Islet of Langerhans (tissue), 1 donor: ENCODE results near the gene FEN1.

Source experiments
- FAIRE-seq: peaks from one replicate; lab custom pipeline; 2011; peaks lifted over from hg19 to GRCh38; lab: Jason Lieb, UNC

The FEN1 gene

DNA sequence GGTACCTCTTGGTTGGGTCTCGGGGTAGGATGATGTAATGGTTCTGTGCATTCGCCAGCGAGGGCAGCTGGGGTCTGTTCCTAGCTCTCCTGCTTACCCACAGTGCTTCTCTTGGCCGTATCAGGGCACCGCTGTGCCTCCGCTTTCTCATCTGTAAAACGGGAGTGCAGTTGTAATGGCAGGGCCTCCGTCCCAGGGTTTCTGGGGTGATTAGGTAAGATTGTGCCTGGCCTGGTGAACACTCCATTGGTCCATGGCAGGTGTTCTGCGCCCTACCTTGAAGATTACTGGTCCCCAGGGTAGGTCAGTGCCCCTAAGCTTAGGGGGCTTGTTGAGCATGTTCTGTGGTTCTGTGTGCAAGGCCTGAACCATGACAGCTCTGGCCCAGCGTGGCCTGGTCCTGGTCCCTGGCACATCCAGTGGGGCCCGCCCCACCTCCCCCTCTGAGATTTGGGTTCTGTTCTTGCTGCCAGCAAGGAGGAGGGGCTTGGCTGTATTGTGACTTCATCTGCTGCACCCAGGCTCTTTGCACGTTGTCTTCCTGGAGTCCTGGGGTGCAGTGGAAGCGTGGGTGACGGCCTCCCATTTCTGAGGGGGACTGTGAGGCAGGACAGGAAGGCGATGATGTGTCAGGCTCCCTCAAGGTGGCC, 35.4 kb upstream of the FEN1 start:
- FAIRE-seq = no peak

DNA sequence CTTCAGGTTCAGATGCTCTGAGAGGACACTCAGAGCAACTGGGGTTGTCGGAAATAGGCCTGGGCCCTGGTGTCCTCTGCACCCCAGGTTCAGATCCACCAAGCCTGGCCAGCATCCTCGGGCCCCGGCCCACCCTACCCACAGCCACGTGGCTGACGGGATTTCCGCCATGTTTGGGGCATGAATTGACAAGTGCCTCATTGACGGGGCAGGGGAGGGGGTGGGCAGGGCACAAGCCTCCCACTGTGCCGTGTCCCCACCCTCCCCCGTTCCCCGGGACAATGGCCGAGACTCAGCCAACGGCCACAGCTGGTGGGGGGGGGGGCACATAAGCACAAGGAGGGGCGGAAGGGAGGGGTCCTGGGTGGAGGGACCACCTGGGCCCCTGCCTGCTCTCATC, 31.8 kb upstream of the FEN1 start:
- FAIRE-seq = no peak

DNA sequence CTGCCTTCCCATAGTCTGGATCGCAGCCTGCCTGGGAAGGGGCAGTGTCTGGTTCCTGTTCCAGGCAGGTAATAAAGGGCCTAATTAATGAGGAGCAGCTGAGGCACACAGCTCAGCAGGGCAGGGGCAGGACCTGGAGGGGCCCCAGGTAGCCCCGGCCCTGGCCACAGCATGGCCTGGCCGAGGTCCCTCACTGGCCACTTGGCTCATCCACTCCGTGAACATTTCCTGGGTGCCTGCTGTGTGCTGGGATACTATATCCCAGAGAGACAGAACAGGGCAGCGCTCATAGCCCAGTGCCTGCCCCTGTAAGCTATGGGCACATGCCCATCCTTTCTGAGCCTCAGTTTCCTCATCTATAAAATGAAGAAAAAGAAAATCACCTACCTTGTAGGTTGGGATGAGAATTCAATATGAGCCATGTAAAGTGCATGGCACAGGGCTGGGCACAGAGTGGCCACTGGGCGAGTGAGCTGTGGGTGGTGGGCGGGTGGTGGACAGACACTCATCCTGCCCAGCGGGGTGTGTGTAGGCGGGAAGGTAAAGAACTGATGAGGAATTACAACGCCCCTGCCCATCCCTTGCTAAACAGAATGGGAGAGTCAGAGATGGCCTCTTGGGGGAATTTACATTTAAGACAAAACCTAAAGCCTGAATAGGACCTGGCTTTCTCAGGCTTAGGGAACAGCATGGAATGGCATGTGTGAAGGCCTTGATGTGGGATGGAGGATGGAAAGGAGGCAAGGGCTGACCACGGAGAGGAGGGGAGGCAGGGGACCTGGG, 31.1 kb upstream of the FEN1 start:
- no peak for FAIRE-seq

DNA sequence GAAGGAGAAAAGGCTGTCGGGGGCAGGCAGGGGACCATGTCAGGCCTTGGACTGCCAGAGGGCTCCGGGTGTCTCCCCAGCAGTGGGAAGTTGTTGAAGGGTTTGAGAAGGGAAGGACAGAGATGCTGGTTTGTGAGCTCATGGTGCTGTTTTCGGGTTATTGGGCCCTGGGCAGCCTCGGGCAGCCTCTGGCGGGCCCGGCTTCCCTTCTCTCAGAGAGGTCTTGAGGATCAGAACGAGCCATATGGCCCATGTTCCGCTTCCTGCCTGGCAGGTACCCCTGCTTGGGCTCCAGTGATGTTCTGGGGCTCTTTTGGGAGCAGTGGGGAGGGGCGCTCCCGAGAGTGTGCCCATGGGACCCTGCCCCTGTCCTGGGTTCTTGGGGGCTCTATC, 30.5 kb upstream of the FEN1 start:
- no peak for FAIRE-seq

DNA sequence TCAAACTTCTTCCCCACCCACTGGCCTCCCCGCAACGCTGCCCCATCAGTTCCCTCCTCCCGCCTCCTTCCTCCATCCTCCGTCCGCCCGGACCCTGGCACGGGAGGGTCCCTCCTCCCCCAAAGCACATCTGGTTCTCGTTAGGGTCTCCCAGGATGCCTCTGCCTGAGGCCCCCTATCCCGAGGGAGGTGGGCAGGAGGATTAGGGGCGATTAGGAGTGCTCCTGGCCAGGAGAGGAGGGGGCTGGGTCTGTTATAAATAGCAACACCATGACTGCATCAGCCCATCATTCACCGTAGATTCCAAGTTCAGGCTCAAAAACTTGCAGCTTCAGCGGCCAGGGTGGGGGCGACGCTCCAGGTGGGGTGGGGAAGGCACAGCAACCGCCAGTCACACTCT, 29.9 kb upstream of the FEN1 start:
- no peak for FAIRE-seq

DNA sequence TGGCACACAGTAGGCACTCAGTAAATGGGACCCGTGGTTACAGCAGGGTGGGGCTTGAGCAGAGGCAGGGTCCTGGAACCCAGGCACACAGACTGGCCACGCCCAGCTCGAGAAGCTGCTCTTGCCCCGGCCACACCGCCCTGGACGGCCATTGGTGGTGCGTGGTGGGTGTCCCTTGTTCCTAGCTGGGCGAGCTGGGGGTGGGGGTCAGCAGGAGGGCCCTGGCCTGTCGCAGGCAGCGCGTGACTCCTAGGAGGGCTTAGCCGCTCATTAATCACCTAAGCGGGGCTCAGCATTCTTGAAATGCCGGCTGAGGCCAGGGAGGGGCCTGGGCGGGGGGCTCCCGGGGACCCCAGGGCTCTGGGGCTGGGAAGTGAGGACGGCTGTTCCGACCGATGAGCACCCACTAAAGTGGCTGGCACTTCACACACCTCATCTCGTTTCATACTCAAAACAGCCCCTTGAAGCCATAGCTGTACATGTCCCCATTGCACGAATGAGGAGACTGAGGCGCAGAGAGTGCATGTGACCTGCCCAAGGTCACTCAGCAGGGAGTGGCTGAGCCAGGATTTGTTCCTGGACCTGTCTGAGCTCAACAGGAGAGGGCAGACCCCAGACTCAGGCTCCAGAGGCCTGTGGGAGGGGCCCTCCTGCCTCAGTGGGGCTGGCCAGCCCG, 28.6 kb upstream of the FEN1 start:
- no peak for FAIRE-seq

DNA sequence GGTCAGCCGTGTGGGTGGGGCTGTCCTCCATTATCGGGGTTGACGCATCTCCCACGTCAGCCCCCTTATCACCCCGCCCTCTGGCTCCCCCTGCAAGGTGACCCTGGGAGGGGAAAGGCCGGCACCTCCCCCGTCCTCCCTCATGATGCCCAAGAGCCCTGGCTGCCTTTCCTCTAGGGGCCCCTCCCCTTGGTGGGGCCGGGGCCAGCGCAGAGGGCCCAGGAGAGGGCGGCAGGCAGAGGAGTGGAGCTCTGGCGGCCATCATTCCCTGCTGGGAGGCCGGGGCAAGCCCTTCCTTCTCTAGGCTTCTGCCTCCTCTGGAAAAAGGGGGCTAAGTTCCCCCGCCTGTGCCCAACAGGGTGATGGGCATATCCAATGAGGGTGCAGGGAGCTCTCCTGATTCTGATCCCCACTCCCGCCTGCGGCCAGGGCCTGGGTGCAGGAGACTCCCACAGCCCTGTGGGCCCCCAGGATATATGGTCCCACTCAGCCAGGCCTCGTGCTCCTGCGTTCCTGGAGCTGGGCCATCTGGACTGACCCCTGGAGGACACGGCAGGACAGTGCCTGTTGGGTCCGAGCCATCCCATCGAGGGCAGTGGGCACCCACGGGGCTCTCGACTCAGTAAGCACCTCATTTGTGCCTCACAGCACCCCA, 28.0 kb upstream of the FEN1 start:
- no peak for FAIRE-seq

DNA sequence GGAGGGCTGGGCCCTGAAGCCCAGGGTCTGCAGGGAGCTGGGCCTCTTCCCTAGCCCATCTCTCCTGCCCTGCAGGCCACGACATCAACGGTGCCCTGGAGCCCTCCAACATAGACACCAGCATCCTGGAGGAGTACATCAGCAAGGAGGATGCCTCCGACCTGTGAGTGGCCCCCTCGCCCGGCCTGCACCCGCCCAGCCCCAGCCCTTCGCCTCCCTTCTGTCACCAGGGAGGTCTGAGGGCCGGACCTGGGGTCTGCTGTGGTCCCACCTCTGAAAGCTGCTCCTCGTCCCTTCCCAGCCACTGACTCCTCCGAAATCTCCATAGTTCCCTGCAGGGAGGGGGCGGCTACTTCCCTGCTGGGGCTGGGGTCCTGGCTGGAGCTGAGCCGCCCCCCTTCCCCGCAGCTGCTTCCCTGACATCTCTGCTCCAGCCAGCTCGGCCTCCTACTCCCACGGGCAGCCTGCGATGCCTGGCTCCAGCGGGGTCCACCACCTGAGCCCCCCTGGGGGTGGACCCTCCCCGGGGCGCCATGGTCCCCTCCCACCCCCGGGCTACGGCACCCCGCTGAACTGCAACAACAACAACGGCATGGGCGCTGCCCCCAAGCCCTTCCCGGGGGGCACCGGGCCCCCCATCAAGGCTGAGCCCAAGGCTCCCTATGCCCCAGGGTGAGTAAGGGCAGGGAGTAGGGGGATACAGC, 27.0 kb upstream of the FEN1 start:
- FAIRE-seq = no peak

DNA sequence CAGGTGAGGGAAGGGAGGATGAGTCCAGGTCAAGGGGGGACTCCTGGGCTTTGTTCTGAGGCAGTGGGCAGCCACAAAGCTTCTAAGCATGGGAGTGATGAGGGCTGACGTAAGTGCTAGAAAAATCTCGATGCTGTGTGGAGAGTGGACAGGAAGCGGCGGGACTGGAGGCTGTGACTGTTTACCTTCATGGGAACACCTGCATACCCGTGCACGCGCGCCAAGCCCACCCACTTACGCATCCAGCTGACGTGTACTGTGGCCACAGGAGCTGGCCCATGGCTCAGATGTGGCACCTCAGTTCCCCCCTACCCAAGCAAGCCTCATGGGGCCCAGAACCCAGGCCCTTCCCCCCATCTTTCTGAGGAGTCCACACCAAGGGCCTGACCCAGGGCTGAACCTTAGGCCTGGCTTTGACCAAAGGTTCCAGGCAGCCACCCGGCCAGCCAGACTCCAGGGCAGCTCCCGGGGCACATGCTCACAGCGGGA, 26.3 kb upstream of the FEN1 start:
- no peak for FAIRE-seq

DNA sequence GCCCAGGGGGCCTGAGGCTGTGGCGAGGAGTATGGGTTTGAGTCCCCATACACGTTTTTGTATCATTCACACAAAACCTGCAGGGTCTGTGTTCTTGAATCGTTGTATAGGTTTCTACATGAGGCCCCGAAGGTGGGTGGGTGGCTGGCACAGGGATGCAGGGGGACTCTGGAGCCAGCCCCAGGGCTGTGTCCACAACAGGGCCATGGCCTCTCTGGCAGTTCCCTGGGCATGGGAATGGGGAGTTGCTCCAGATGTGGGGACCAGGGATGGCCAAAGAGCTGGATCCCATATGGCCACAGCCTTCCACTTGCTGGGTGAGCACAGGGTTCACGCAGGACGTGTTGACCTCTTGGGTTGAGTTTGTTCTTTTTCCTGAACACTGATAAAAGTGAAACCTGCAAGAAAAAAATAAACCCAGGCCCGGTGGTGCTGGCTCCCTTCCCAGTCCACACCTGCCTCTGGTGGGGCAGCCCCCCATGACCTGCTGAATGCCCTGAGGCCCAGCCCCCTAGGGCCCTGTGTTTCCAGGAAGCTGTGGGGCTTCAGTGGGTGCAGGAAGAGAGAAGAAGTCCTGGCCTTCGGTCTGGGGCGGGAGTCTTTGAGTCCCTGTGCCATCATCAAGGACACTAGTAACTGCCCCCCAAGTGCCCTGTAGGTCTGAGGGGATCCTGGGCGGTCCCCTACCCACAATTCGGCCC, 24.2 kb upstream of the FEN1 start:
- FAIRE-seq = no peak

DNA sequence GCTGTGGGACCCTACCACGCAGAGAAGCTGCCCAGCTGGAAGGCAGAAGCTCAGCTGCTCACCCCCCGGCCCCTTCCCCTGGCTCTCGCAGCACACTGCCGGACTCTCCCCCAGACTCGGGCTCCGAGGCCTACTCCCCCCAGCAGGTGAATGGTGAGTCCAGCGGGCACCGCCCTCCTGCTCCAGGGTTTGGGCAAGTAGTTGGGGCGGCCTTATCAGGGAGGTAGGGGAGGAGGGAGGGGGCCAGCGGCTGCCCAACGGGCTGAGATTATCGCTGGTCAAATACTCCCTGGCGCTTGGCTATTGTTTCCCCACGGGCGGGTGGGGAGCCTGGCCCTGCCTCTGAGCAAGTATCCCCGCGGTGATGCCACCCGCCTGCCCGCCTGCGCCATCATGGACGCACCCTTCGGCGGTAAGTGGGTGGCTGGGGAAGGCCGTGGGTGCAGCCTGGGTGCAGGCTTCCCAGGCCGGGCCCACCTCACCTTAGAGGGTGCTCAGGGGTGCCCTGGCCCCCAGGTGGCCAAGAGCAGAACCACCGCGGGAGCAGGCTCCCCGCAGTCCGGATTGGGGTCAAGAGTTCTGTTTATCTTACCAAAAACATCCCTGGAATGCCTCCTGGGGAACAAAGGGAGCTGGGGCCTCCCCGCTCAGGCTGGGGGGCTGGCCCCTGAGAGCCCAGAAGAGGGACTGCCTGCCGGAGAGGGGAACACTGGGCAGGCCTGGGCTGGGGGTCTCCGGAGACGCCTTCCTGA, 23.4 kb upstream of the FEN1 start:
- FAIRE-seq = no peak

DNA sequence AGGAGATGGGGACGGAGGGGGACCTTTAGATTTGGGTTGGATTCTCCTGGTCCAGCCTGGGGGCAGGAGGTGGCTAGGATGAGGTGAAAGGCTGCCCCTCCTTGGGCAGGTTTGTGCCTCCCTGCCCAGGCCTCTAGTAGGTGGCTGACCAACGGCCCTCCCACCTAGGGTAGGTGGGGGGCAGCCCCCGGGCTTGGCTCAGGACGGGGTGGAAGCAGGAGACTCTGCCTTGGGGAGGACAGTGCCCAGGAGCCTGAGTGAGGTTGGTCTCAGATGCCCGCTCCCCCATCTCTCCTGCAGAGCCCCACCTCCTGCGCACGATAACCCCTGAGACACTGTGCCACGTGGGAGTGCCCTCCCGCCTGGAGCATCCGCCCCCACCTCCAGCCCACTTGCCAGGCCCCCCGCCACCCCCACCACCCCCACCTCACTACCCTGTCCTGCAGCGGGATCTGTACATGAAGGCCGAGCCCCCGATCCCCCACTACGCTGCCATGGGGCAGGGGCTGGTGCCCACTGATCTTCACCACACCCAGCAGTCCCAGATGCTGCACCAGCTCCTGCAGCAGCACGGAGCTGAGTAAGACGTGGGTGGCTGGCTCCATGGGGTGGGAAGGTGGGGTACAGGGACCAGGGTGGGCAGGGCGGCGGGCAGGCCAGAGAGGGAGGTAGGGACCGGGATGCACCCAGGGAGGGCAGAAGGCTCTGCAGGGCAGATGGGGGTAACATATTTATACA, 22.6 kb upstream of the FEN1 start:
- FAIRE-seq = no peak

DNA sequence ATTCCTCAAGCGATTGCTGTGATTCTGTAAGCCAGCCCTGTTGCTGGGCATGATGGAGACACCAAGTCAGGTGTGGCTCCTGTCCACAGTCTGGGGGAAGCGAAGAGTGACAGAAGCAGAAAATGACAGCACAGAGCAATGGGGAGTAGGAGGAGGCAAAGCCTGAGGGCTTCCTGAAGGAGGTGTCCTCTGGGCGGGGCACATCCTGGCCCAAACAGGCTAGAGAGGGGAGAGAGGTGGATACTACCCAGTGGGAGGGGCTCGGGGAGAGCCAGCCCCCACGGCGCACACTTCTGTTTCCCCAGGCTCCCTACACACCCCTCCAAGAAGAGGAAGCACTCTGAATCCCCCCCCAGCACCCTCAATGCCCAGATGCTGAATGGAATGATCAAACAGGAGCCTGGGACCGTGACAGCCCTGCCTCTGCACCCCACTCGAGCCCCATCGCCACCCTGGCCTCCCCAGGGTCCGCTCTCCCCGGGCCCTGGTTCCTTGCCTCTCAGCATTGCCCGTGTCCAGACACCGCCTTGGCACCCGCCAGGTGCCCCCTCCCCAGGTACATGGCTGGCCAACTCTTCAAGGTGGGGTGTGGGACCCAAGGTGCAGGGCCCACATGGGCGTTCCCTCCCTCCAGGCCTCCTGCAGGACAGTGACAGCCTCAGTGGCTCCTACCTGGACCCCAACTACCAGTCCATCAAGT, 21.4 kb upstream of the FEN1 start:
- no peak for FAIRE-seq

DNA sequence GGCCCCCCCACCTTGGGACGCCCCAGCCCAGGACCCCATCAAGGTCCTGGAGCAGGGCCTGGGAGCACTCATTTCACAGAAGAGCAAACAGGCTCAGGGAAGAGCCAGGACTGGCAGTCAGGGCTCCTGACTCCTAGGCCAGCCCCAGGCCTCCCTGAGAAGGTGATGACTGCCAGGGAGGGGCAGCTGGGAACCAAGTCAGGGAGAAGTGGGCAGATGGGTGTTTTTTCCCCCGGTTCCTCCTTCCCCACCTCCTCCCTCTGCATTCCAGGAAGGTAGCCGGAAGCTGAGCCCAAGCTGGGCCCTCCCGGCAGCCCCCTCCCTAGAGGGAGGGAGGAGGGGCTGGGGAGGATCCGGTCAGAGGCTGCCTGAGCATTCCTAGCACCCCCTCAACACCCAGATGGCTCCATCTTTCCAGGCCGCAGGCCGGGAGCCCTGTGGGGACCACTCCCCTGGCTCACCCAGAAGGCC, 20.7 kb upstream of the FEN1 start:
- FAIRE-seq = no peak

DNA sequence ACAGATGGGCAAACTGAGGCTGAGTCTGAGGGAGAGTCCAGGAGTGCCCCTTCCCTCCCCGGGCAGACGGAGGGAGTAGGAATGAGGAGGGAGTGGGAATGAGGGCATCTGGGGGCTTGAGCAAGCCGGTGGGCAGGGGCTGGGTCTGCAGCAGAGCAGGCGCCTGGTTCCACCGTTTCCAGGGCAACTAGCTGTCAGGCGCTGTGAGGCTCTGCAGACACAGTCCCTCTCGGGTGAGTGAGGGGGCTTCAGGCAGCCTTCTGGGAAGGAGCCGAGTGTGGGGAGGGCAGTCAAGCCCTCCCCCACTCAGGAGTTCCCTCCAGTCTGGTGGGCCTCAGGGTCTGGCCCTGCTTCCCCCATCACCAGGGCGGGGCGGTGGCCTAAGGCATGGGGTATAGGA, 19.4 kb upstream of the FEN1 start:
- FAIRE-seq = no peak

DNA sequence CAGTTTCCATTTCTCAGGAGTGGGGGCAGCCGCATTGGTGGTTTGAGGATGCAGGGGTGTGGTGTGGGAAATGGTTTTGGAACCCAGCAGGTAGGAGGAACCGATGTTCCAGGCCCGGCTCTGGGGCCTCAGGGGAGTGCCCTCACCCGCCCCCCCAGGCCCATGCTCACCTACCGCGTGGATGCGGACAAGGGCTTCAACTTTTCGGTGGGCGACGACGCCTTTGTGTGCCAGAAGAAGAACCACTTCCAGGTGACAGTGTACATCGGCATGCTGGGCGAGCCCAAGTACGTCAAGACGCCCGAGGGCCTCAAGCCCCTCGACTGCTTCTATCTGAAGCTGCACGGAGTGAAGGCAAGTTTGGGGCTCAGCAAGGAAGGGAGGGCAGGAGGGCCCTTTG, 18.9 kb upstream of the FEN1 start:
- FAIRE-seq = no peak

DNA sequence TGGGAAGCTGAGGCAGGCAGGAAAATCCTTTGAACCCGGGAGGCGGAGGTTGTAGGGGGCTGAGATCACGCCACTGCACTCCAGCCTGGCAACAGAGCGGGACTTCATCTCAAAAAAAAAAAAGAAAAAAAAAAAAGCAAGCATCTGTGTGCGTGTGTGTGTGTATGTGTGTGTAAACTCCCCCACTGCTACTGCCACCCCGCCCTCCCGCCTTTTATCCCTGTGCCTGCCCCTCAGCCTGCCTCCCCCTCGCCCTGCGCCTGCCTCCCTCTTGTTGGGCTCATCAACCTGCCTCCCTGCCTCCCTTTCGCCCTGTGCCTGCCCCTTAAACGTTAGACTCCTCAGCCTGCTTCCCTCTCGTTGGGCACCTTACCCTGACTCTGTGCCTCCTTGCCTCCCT, 18.3 kb upstream of the FEN1 start:
- FAIRE-seq = no peak

DNA sequence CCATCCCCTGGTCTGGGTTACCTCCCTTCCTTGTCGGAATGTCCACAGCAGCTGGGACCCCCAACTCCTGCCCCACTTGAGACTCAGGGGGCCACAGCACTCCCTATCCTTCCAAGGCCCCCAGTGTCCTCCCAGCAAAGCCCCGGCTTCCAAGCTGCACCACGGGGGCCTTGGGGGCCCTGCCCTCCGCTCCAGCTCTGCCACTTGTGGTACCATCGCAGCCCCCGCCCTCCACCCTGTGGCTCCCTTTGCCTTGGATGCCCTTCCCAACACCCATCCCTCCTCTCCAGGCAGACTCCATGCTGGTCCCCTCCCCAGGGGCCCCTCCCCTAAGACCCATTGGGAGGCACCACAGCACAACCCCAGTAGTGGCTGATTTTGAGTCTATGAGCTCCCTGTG, 17.6 kb upstream of the FEN1 start:
- FAIRE-seq = no peak
